Measurements from ENCODE around the gene IQGAP2. TPM values are rescaled to one million over a fixed set of nuclear protein-coding genes. Genes with fewer than 3 reads are reported as not detected.

The IQGAP2 gene, protein sequence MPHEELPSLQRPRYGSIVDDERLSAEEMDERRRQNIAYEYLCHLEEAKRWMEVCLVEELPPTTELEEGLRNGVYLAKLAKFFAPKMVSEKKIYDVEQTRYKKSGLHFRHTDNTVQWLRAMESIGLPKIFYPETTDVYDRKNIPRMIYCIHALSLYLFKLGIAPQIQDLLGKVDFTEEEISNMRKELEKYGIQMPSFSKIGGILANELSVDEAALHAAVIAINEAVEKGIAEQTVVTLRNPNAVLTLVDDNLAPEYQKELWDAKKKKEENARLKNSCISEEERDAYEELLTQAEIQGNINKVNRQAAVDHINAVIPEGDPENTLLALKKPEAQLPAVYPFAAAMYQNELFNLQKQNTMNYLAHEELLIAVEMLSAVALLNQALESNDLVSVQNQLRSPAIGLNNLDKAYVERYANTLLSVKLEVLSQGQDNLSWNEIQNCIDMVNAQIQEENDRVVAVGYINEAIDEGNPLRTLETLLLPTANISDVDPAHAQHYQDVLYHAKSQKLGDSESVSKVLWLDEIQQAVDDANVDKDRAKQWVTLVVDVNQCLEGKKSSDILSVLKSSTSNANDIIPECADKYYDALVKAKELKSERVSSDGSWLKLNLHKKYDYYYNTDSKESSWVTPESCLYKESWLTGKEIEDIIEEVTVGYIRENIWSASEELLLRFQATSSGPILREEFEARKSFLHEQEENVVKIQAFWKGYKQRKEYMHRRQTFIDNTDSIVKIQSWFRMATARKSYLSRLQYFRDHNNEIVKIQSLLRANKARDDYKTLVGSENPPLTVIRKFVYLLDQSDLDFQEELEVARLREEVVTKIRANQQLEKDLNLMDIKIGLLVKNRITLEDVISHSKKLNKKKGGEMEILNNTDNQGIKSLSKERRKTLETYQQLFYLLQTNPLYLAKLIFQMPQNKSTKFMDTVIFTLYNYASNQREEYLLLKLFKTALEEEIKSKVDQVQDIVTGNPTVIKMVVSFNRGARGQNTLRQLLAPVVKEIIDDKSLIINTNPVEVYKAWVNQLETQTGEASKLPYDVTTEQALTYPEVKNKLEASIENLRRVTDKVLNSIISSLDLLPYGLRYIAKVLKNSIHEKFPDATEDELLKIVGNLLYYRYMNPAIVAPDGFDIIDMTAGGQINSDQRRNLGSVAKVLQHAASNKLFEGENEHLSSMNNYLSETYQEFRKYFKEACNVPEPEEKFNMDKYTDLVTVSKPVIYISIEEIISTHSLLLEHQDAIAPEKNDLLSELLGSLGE (N-terminal part only)
- total RNA-seq (10 to 100 TPM; 25.5 to 29.1 TPM), polyA plus RNA-seq (ENCODE audit: insufficient read length in 6 of 6) (10 to 100 TPM; 15.6 to 19.1 (median 16.6) TPM)
- long read RNA-seq, donor 1, full-length matches to known transcripts: 1 of 12 reads
- long read RNA-seq, donor 1, partial matches to known transcripts: 11 of 12 reads
- long read RNA-seq, donor 1, other reads (novel, unspliced or antisense): 0 of 12 reads
- long read RNA-seq, donor 2: 0 reads
- long read RNA-seq, donor 3: 0 reads
- long read RNA-seq, donor 4, partial matches to known transcripts: 1 of 1 reads
- long read RNA-seq, donor 4, other reads (novel, unspliced or antisense): 0 of 1 reads
- long read RNA-seq, donor 5: 0 reads
- long read RNA-seq, donor 6: 0 reads
- long read RNA-seq, donor 7: 0 reads
- long read RNA-seq, donor 8: 0 reads
- long read RNA-seq, donor 9: 0 reads
- long read RNA-seq, donor 10, partial matches to known transcripts: 15 of 16 reads
- long read RNA-seq, donor 10, other reads (novel, unspliced or antisense): 1 of 16 reads
- long read RNA-seq, donor 11: 0 reads
- long read RNA-seq, donor 12: 0 reads

DNA sequence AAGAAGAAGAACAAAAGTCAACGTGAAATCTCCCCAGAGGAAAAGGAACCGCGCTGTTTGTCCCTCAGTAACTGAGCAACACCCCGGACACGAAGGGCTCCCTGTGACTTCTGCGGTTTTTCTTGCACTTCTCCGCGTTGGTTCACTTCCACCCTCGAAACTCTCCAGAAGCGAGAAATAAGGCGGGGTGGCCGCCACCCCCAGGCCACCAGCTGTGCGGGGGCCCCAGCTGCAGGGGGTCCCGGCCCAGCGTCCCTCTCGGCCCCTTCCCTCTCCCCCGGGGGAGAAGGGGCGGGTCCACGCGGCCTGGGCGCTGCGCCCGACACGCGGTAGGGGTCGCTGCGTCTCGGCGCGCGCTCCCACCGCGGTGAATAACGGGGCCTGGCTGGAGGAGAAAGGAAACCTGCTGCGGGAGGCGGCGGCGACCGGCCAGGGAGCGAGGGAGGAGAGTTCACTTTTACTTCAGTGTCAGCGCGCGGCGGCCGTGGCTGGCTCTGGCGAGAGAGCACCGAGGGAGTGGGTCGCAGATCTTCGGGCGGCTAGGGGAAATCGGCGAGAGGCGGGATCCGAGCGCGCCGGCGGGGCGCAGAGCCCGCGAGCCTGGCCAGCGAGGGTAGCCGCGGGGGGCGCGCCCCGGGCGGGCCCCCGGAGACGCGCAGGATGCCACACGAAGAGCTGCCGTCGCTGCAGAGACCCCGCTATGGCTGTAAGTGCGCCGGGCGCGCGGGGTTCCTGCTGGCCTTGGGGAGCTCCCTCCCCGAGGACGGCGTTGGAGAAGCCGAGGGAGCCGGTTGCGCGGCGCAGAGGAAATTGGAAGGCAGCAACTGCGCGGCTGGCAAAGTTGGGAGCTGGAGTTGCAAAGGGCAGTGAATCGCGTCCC, at the start of gene IQGAP2:
TSS of gene IQGAP2 (plus strand) at position 400 of the 880 bp plus-strand sequence. CDS start at position 661, 261 bp downstream.
- ATAC-seq (peak; percentile 92), DNase-seq (peak; percentile 85 to 95 (median 89))
- intact Hi-C loops (cut with DNase I): no loop called here
- Histone ChIP-seq H3K36me3 (no peaks in the 10 kb centered on the region), H3K27ac (peak within 1 kb of the TSS; percentile 83 to 89), H3K27me3 (peaks cover 0 to 22% of the 10 kb centered on the region in 2 donors), H3K9me3 (no peaks in the 10 kb centered on the region), H3K4me3 (peak within 1 kb of the TSS; percentile 56 to 67), H3K4me1 (peaks cover 4 to 58% of the 10 kb centered on the region in 2 donors)
- TF ChIP-seq, protein P1, sequence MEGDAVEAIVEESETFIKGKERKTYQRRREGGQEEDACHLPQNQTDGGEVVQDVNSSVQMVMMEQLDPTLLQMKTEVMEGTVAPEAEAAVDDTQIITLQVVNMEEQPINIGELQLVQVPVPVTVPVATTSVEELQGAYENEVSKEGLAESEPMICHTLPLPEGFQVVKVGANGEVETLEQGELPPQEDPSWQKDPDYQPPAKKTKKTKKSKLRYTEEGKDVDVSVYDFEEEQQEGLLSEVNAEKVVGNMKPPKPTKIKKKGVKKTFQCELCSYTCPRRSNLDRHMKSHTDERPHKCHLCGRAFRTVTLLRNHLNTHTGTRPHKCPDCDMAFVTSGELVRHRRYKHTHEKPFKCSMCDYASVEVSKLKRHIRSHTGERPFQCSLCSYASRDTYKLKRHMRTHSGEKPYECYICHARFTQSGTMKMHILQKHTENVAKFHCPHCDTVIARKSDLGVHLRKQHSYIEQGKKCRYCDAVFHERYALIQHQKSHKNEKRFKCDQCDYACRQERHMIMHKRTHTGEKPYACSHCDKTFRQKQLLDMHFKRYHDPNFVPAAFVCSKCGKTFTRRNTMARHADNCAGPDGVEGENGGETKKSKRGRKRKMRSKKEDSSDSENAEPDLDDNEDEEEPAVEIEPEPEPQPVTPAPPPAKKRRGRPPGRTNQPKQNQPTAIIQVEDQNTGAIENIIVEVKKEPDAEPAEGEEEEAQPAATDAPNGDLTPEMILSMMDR (IDR thresholded peaks at IDR 0.05): peak; percentile 77 to 80

DNA sequence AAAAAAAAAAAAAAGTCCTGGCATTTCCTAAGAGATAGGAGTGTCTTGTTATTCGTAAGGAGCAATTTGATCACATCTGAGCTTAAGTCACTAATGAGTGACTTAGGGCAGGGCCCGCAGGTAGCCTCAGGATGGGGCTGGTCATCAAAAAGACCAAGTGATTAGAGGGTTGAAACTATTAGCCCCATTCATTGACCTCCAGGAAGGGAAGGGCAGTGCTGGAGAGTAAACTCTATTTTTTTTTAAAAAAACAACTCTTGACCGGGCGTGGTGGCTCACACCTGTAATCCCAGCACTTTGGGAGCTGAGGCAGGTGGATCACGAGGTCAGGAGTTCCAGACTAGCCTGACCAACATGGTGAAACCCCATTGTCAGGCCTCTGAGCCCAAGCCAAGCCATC, 46.2 kb upstream of the IQGAP2 start:
- TF ChIP-seq, protein P1 (IDR thresholded peaks at IDR 0.05): no peak
- DNase-seq (no peak), ATAC-seq (no peak)
- Histone ChIP-seq H3K27ac (no peak overlapping the region), H3K4me1 (no peaks in the 10 kb centered on the region), H3K27me3 (no peaks in the 10 kb centered on the region), H3K9me3 (no peaks in the 10 kb centered on the region), H3K4me3 (no peak overlapping the region), H3K36me3 (no peaks in the 10 kb centered on the region)
- intact Hi-C loops (cut with DNase I): no loop called here

DNA sequence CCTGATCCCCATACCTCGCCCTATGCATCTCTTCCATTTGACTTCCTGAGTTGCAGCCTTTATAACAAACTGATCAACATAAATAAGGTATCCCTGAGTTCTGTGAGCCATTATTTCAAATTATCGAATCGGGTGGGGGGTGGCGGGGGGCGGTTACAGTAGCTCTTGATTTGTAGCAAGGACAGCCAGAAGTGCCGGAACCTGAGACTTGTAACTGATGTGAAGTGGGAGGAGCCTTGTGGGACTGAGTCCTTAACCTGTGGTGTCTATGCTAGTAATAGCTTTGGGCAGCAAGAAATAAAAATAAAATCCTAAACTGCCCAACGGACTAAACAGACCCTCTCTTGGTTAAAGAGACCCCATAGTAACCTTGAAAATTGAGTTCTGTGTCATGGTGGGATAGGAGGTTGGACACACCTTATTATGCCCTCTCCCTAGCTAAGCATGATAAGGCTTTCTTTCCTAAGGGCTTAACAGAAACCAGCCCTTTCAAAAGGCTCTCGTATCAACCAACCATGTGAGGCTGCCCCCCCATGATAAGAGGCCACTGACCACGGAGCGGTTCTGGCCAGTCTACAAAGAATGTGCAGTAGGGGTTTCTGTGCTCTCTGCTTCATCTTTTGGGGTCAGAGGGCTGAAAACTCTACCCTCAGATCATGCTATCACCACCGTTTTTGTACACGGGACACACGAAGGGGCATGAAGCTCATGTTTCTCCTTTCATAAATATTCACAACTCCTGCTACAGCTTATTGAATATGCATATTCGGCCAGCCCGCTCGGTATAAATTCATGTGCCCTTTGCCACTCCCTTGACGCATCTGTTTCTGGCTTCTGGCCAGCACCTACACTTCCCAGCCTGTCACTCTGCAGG, 39.5 kb upstream of the IQGAP2 start:
- peak in 1 of 4 donors; percentile 26 for DNase-seq
- Histone ChIP-seq H3K27me3 (no peaks in the 10 kb centered on the region), H3K27ac (no peak overlapping the region), H3K36me3 (no peaks in the 10 kb centered on the region), H3K9me3 (no peaks in the 10 kb centered on the region), H3K4me1 (peaks cover 0 to 4% of the 10 kb centered on the region in 2 donors), H3K4me3 (no peak overlapping the region)
- ATAC-seq: no peak
- intact Hi-C loops (cut with DNase I): no loop called here
- TF ChIP-seq, protein P1 (IDR thresholded peaks at IDR 0.05): no peak

Measured in left lung (tissue), 14 donors.